Ishikawa (cell line): Measurements from ENCODE around the gene FBXO39.
A peak's percentile ranks its signal among the peaks of the same experiment; 100 is the strongest.

ENCODE experiments used
- CEBPB ChIP-seq: IDR thresholded peaks from 2 replicates; pipeline ENCODE4 v1.6.1; 2012
- CREB1 ChIP-seq: IDR thresholded peaks from 2 replicates; pipeline ENCODE4 v1.6.1; 2012; ENCODE audit warnings: low read depth
- EGR1 ChIP-seq: IDR thresholded peaks from 2 replicates; pipeline ENCODE4 v1.6.1; 2012
- EP300 ChIP-seq: IDR thresholded peaks from 2 replicates; pipeline ENCODE4 v1.6.1; 2012; ENCODE audit warnings: borderline replicate concordance
- FOXM1 ChIP-seq: IDR thresholded peaks from 2 replicates; pipeline ENCODE4 v1.6.1; 2012; ENCODE audit warnings: low read depth, borderline replicate concordance
- MAX ChIP-seq: IDR thresholded peaks from 2 replicates; pipeline ENCODE4 v1.6.1; 2012
- NFIC ChIP-seq: IDR thresholded peaks from 2 replicates; pipeline ENCODE4 v1.6.1; 2012
- RAD21 ChIP-seq: IDR thresholded peaks from 2 replicates; pipeline ENCODE4 v1.6.1; 2012; ENCODE audit warnings: low read depth
- TAF1 ChIP-seq: IDR thresholded peaks from 2 replicates; pipeline ENCODE4 v1.6.1; 2012; ENCODE audit warnings: low read depth, mild to moderate bottlenecking
- TCF12 ChIP-seq: IDR thresholded peaks from 2 replicates; pipeline ENCODE4 v1.6.1; 2012; ENCODE audit warnings: low read depth
- TEAD4 ChIP-seq: IDR thresholded peaks from 2 replicates; pipeline ENCODE4 v1.6.1; 2012
- YY1 ChIP-seq: IDR thresholded peaks from 2 replicates; pipeline ENCODE4 v1.6.1; 2012; ENCODE audit warnings: low read depth
- ZBTB7A ChIP-seq: IDR thresholded peaks from 2 replicates; pipeline ENCODE4 v1.6.1; 2012; ENCODE audit warnings: low read depth
- TF ChIP-seq, protein P1 (sequence below): IDR thresholded peaks from 2 replicates; pipeline ENCODE4 v1.6.1; 2012
- TF ChIP-seq, protein P2 (sequence below): IDR thresholded peaks from 2 replicates; pipeline ENCODE4 v1.6.1; 2012; ENCODE audit warnings: low read depth, mild to moderate bottlenecking

Gene FBXO39

DNA sequence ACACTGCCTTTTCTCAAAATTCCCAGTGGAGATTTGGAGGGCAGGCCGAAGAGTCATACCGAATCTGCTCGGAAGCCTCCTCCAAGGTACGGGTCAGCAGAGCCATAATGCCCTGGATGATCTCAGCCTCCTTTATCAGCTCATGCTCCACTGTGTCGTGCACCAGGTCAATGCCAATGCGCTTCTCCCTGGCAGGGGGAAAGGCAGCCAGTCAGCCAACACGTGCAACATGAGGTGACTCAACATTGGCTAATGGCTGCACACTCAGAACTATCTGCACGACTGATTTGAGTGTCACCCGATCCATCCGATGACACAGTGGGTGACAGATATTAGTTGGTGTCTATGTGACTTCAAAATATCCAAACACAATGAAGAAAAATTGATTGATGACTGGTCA lies 39.8 kb downstream of the FBXO39 start:
- TF ChIP-seq TCF12 (no peak), MAX (no peak), EP300 (no peak), CEBPB (no peak), FOXM1 (no peak), RAD21 (no peak), YY1 (no peak)
- TF ChIP-seq, protein P1, sequence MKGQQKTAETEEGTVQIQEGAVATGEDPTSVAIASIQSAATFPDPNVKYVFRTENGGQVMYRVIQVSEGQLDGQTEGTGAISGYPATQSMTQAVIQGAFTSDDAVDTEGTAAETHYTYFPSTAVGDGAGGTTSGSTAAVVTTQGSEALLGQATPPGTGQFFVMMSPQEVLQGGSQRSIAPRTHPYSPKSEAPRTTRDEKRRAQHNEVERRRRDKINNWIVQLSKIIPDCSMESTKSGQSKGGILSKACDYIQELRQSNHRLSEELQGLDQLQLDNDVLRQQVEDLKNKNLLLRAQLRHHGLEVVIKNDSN = no peak
- TF ChIP-seq, protein P2, sequence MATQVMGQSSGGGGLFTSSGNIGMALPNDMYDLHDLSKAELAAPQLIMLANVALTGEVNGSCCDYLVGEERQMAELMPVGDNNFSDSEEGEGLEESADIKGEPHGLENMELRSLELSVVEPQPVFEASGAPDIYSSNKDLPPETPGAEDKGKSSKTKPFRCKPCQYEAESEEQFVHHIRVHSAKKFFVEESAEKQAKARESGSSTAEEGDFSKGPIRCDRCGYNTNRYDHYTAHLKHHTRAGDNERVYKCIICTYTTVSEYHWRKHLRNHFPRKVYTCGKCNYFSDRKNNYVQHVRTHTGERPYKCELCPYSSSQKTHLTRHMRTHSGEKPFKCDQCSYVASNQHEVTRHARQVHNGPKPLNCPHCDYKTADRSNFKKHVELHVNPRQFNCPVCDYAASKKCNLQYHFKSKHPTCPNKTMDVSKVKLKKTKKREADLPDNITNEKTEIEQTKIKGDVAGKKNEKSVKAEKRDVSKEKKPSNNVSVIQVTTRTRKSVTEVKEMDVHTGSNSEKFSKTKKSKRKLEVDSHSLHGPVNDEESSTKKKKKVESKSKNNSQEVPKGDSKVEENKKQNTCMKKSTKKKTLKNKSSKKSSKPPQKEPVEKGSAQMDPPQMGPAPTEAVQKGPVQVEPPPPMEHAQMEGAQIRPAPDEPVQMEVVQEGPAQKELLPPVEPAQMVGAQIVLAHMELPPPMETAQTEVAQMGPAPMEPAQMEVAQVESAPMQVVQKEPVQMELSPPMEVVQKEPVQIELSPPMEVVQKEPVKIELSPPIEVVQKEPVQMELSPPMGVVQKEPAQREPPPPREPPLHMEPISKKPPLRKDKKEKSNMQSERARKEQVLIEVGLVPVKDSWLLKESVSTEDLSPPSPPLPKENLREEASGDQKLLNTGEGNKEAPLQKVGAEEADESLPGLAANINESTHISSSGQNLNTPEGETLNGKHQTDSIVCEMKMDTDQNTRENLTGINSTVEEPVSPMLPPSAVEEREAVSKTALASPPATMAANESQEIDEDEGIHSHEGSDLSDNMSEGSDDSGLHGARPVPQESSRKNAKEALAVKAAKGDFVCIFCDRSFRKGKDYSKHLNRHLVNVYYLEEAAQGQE = no peak

DNA sequence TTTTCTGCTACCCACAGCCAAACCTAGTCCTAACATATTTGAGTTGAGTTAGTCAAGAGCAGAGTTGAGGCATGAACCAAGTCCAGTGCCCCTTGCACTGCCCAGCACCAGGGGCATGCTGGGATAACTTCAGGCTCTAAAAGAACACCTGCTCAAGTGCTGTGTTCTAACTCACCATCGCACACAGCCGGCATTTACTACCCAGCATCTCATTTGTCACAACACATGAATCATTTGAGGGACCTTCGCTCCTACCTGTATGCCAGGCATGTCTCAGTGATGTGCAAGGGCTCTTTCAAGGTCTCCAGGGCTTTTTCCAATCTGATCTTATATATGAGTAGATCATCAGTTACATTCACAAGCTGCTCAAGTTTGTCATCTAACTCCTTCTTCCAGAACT lies 42.9 kb downstream of the FBXO39 start:
- TF ChIP-seq TAF1 = no peak
- TF ChIP-seq RAD21 = no peak
- no peak for TF ChIP-seq NFIC
- TF ChIP-seq CEBPB = no peak
- no peak for TF ChIP-seq ZBTB7A
- TF ChIP-seq MAX = no peak
- TF ChIP-seq FOXM1 = no peak
- no peak for TF ChIP-seq YY1
- no peak for TF ChIP-seq TCF12
- TF ChIP-seq, protein P1 = no peak
- TF ChIP-seq, protein P2 = no peak
- no peak for TF ChIP-seq EP300
- TF ChIP-seq TEAD4 = no peak
- no peak for TF ChIP-seq CREB1
- no peak for TF ChIP-seq EGR1

GRCh38 chr17:6823011-6823442 lies 47.0 kb downstream of the FBXO39 start:
- no peak for TF ChIP-seq TEAD4

DNA sequence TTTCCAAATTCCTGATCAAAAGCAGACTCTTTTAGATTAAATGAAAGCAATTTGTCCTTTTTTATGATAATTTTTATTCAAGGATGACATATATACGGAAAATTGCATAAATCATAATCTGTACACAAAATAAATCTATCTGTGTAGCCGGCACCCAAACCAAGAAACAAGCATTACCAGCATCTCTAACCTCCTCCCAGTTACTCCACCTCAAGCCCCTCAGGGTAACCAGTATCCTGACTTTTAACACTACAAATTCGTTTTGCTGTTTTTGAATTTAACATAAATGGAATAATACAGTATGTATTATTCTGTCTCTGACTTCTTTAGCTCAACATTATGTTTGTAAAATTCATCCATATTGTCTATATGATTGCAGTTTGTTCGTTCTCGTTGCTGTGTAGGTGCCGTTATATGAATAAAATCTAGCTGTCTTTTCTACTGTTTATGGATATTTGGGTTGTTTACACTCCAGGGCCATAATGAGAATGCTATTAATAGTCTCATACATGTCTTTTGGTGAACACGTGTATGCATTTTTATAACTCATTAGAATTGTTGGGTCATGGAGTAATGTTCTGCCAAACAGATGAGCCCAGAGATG lies 54.5 kb downstream of the FBXO39 start:
- TF ChIP-seq RAD21 (no peak), CEBPB (no peak), YY1 (no peak), MAX (no peak), ZBTB7A (no peak), NFIC (no peak), TAF1 (no peak), TCF12 (no peak)
- TF ChIP-seq, protein P1 = no peak

DNA sequence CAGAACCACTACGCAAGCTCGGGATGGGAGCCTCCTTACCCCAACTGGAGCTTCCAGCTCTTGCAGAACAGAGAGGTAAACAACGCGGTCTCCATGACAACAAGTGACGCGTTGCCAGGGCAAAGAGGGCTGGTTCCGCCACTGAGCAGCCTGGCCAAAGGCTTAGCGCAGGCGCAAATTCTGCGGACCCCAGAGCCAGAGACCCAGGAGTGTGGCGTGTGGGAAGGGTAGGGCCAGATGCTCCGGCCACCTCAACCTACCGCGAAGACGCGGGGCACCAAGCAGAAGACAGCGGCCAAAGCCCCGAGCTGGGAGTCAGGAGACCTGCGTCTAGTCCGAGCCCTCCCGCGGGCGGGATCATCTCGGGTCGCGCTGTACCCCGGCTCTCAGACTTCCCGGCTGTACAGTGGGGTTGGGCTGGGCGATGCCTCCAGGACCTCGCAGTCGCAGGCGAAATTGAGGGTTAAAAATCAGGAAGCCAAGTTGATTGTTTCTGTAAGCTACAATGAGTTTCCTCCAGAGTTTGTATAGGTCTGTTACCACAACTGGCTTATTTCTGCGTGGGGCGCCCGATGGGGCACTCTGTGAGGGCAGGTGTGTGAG lies 55.7 kb downstream of the FBXO39 start, which contains the start of gene TEKT1:
Gene TEKT1, minus strand, starts transcription at position 69 of the 603 bp plus-strand sequence. CDS start 1,353 bp downstream, outside the sequence.
- TF ChIP-seq RAD21 (no peak), CEBPB (no peak), TCF12 (no peak), CREB1 (peak; percentile 64)
